GM12872 (cell line): Measurements from ENCODE around the gene UBASH3A.

ENCODE experiments used
- TF ChIP-seq, protein P1 (sequence below): IDR thresholded peaks from 3 replicates; pipeline ENCODE4 v1.5.1; 2011; ENCODE audit warnings: low read depth, mild to moderate bottlenecking, low read length, moderate library complexity; ENCODE audit not compliant: insufficient read depth

Gene UBASH3A

GRCh38 chr21:42492201-42492600, 88.5 kb downstream of the UBASH3A start:
- TF ChIP-seq, protein P1, sequence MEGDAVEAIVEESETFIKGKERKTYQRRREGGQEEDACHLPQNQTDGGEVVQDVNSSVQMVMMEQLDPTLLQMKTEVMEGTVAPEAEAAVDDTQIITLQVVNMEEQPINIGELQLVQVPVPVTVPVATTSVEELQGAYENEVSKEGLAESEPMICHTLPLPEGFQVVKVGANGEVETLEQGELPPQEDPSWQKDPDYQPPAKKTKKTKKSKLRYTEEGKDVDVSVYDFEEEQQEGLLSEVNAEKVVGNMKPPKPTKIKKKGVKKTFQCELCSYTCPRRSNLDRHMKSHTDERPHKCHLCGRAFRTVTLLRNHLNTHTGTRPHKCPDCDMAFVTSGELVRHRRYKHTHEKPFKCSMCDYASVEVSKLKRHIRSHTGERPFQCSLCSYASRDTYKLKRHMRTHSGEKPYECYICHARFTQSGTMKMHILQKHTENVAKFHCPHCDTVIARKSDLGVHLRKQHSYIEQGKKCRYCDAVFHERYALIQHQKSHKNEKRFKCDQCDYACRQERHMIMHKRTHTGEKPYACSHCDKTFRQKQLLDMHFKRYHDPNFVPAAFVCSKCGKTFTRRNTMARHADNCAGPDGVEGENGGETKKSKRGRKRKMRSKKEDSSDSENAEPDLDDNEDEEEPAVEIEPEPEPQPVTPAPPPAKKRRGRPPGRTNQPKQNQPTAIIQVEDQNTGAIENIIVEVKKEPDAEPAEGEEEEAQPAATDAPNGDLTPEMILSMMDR = no peak

- TF ChIP-seq, protein P1 = no peak
Measured at GRCh38 chr21:42493109-42494060, 89.7 kb downstream of the UBASH3A start.

- TF ChIP-seq, protein P1 = no peak
Measured at GRCh38 chr21:42495027-42495426, 91.3 kb downstream of the UBASH3A start.

GRCh38 chr21:42495765-42496119, 92.0 kb downstream of the UBASH3A start:
- TF ChIP-seq, protein P1 = no peak

GRCh38 chr21:42496120-42496838, 92.6 kb downstream of the UBASH3A start, which contains the start of gene RSPH1:
Gene RSPH1, minus strand, starts transcription at chr21:42496224. Its CDS starts 38 bp downstream, at chr21:42496186.
- TF ChIP-seq, protein P1 = no peak

DNA sequence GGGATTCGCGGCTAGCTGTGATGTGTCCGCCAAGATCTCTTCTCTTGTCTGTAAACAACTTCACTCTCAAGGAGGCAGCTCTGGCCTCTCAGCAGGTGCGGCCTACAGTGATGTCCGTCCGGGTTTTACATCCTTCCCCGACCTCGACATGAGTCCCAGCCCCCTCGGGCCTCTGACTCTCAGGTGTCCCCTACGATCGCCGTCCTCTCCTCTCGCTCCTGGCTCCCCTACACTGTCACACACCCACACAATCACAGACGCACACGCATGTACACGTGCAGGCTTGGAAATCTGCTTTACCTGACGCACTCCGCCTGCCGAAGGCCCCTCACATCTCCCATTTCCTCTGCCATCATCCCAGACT, 93.1 kb downstream of the UBASH3A start:
- TF ChIP-seq, protein P1 = no peak
